Gastroesophageal sphincter (tissue), 4 donors: ENCODE results near the gene JAGN1. TPM values are rescaled to one million over a fixed set of nuclear protein-coding genes. Genes with fewer than 3 reads are reported as not detected.

Source experiments
- ATAC-seq: fragments of 150-250 bp; one replicate; pipeline ENCODE4 v1.9.1; 2016; ENCODE audit warnings: mild to moderate bottlenecking, moderate library complexity
- H3K27ac ChIP-seq, 4 donors: fragments of 200-600 bp; sonication (generic) in 3 of 4; 1 replicate in 3 of 4; 2 replicates in 1 of 4; pipeline ENCODE4 v1.5.1; 2016 to 2019
- H3K27me3 ChIP-seq: fragments of 200-600 bp; sonication (generic); one replicate; pipeline ENCODE4 v1.5.1; 2019
- H3K36me3 ChIP-seq, 2 donors: fragments of 200-600 bp; sonication (generic); one replicate each; pipeline ENCODE4 v1.5.1; 2019; ENCODE audit warnings: control low read depth in 1 of 2
- H3K4me1 ChIP-seq, 3 donors: fragments of 200-600 bp; sonication (generic); 1 replicate in 2 of 3; 2 replicates in 1 of 3; pipeline ENCODE4 v1.5.1; 2016 to 2019; ENCODE audit warnings: control low read depth in 2 of 3
- H3K4me3 ChIP-seq, 2 donors: fragments of 200-600 bp; sonication (generic); one replicate each; pipeline ENCODE4 v1.5.1; 2019; ENCODE audit warnings: mild to moderate bottlenecking in 1 of 2, moderate library complexity in 1 of 2
- H3K9me3 ChIP-seq, 3 donors: fragments of 200-600 bp; sonication (generic); one replicate each; pipeline ENCODE4 v1.5.1; 2017 to 2019; ENCODE audit warnings: control low read depth in 2 of 3
- EP300 ChIP-seq: sonication (generic); formaldehyde crosslinking; IDR thresholded peaks from one replicate; pipeline ENCODE4 v1.6.1; 2017; ENCODE audit warnings: antibody characterized with exemption, mild to moderate bottlenecking
- POLR2A ChIP-seq, 2 donors: fragments of 450-650 bp; IDR thresholded peaks; one replicate each; pipeline ENCODE4 v1.6.1; 2017; ENCODE audit warnings: antibody characterized with exemption in 2 of 2, mild to moderate bottlenecking in 2 of 2, moderate library complexity in 1 of 2
- POLR2AphosphoS5 ChIP-seq: sonication (generic); formaldehyde crosslinking; IDR thresholded peaks from one replicate; pipeline ENCODE4 v1.6.1; 2017; ENCODE audit warnings: antibody characterized with exemption
- WGBS, 2 donors: methylation state at CpG; one replicate each; pipeline ENCODE4 v1.1.5; 2018; ENCODE audit warnings: low coverage in 1 of 2; 5-methylcytosine and 5-hydroxymethylcytosine counted together
- total RNA-seq, 4 donors: library from RNA; depleted of rRNA; stranded (reverse); fragments of >200 nt; gene quantifications; one replicate each; pipeline ENCODE4 v1.1.0, GENCODE V29; 2016
- TF ChIP-seq, protein P1 (sequence below), 4 experiments: fragments of 200-600 bp in 2 of 4; fragments of 450-650 bp in 2 of 4; sonication (generic) in 1 of 4; IDR thresholded peaks; one replicate each; pipeline ENCODE4 v1.5.1; 2017 to 2019; ENCODE audit warnings: antibody characterized with exemption in 4 of 4, mild to moderate bottlenecking in 2 of 4, moderate library complexity in 2 of 4

JAGN1 gene
- total RNA-seq, 4 donors from 2014 or later: 23.4 to 39.3 (median 31.7) TPM

DNA sequence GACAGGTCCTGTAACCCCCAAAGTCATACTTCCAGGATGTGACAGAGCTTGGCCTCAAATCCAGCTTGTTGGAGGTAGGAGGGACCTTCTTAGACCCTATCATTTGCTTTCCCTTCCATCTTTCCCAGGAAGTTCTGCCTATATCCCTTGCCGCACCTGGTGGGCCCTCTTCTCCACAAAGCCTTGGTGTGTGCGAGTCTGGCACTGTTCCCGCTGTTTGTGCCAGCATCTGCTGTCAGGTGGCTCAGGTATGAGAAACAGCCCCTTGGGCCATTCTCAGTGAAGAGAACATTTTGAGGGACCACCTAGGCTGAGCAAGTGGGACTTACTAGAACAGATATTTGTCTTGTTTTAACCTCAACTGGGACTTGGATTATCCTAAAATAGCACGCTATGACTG is 13.5 kb downstream of the JAGN1 start:
- Histone ChIP-seq H3K4me1 (peaks cover 0 to 3% (median 0%) of the 10 kb centered on the region in 3 donors), H3K36me3 (no peaks in the 10 kb centered on the region), H3K27me3 (no peaks in the 10 kb centered on the region), H3K4me3 (no peak overlapping the region), H3K27ac (no peak overlapping the region), H3K9me3 (no peaks in the 10 kb centered on the region)
- 86 to 98% methylated on average over 4 of the region's 4 CpGs for WGBS, 2 donors
- ATAC-seq: no peak
- TF ChIP-seq EP300 (no peak), POLR2AphosphoS5 (no peak), POLR2A (IDR thresholded peaks at IDR 0.05) (no peak)
- TF ChIP-seq, protein P1, sequence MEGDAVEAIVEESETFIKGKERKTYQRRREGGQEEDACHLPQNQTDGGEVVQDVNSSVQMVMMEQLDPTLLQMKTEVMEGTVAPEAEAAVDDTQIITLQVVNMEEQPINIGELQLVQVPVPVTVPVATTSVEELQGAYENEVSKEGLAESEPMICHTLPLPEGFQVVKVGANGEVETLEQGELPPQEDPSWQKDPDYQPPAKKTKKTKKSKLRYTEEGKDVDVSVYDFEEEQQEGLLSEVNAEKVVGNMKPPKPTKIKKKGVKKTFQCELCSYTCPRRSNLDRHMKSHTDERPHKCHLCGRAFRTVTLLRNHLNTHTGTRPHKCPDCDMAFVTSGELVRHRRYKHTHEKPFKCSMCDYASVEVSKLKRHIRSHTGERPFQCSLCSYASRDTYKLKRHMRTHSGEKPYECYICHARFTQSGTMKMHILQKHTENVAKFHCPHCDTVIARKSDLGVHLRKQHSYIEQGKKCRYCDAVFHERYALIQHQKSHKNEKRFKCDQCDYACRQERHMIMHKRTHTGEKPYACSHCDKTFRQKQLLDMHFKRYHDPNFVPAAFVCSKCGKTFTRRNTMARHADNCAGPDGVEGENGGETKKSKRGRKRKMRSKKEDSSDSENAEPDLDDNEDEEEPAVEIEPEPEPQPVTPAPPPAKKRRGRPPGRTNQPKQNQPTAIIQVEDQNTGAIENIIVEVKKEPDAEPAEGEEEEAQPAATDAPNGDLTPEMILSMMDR (IDR thresholded peaks at IDR 0.05): no peak

DNA sequence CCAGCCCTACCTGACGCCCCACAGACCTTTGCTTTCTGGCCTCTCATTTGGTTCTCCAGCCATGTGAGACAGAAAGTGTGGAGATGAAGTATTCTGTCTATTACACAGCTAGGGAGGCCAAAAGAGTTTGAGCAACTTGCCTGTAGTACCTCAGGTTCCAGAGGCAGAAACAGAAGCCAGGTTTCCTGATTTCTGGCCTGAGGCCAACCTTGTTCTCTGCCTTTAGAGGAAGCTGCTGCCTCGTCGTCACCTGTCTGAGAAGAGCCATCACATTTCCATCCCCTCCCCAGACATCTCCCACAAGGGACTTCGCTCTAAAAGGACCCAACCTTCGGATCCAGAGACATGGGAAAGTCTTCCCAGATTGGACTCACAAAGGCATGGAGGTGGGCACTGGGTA is 16.1 kb downstream of the JAGN1 start:
- Histone ChIP-seq H3K27me3 (no peaks in the 10 kb centered on the region), H3K9me3 (no peaks in the 10 kb centered on the region), H3K27ac (no peak overlapping the region), H3K4me1 (no peaks in the 10 kb centered on the region), H3K36me3 (no peaks in the 10 kb centered on the region), H3K4me3 (no peak overlapping the region)
- TF ChIP-seq EP300: no peak
- TF ChIP-seq POLR2A (IDR thresholded peaks at IDR 0.05): no peak
- TF ChIP-seq, protein P1 (IDR thresholded peaks at IDR 0.05): no peak
- no peak for TF ChIP-seq POLR2AphosphoS5
- 90 to 100% methylated on average over 1 to 2 of the region's 5 CpGs for WGBS, 2 donors
- ATAC-seq: no peak

DNA sequence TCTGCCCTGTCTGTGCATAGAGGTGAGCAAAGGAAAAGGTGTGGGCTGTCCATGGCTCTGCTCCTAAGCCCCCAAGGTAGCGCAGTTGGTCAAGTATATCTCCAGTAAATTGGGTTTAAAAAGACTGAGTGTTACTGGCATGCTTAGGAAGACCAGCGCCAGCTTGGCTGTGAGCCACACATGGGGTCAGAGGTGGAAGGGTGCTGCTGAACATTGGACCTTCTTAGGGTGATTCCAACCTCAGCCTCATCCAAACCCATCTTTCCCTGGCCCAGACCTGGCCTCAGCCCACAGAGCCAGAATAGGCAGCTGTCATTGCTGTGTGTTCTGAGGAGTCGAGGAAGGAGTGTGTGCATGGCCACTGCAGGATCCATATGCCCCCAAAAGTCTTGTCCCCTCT is 17.9 kb downstream of the JAGN1 start:
- Histone ChIP-seq H3K9me3 (no peaks in the 10 kb centered on the region), H3K27ac (no peak overlapping the region), H3K4me3 (no peak overlapping the region), H3K4me1 (peaks cover 0 to under 1% (median 0%) of the 10 kb centered on the region in 3 donors), H3K36me3 (no peaks in the 10 kb centered on the region), H3K27me3 (no peaks in the 10 kb centered on the region)
- ATAC-seq: no peak
- no CpG with 5 or more reads among the region's 3 CpGs for WGBS, 2 donors
- TF ChIP-seq, protein P1 (IDR thresholded peaks at IDR 0.05): no peak
- TF ChIP-seq POLR2A (IDR thresholded peaks at IDR 0.05): no peak
- TF ChIP-seq EP300: no peak
- no peak for TF ChIP-seq POLR2AphosphoS5

DNA sequence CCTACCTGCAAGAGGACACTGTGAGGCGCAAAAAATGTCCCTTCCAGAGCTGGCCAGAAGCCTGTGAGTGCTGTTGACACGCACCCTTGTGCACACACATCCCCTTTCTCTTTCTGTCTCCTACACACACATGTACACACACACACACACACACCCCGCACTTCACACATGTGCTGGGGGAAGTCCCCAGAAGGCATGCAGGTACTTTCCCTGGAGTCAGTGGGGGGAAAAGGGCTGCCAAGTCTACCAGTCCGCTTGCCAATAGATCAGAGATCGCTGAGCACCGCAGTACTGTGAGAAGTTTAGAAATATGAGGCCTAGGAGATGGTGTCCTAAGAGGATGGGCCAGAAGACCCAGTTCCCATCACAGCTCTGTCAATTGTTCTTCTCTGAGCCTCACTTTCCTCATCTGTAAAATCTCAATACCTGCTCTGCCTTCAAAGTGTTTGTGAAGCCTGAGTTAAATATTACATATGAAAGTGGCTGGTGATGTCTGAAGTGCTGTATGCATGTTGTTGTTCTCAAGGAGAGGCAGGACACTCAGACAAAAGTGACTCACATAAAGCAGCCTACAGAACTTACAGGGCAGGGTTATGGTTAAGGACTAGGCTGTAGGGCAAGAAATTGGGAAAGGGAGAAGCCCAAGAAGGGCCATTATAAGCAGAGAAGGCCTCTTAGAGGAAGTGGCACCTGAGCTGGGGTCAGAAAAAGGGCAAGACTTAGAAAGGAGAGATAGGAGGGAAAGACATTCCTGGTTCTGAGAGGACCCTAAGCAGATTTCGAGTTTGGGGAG is 19.0 kb downstream of the JAGN1 start:
- H3K27ac ChIP-seq: no peak overlapping the region
- no peaks in the 10 kb centered on the region for H3K9me3 ChIP-seq
- TF ChIP-seq EP300: no peak
- no peak for TF ChIP-seq POLR2A (IDR thresholded peaks at IDR 0.05)
- TF ChIP-seq POLR2AphosphoS5: no peak
- TF ChIP-seq, protein P1 (IDR thresholded peaks at IDR 0.05): no peak
- no peaks in the 10 kb centered on the region for H3K27me3 ChIP-seq
- H3K36me3 ChIP-seq: no peaks in the 10 kb centered on the region
- H3K4me1 ChIP-seq: peaks cover 0 to 12% (median 0%) of the 10 kb centered on the region in 3 donors
- no peak for ATAC-seq
- no peak overlapping the region for H3K4me3 ChIP-seq
- WGBS, 2 donors: 92% methylated on average over 2 to 6 of the region's 7 CpGs

DNA sequence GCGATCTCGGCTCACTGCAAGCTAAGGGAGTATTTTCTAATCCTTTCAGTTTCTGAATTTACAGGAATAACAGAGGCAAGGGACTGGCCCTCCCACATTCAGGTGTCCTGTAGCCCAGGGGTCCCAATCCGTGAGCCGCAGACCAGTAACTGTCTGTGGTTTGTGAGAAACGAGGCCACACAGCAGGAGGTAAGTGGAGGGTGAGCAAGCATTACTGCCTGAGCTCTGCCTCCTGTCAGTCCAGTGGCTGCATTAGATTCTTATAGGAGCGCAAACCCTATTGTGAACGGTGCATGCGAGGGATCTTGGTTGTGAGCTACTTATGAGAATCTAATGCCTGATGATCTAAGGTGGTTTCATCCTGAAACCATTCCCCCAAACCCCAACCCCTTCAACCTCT is 21.5 kb downstream of the JAGN1 start:
- no peaks in the 10 kb centered on the region for H3K9me3 ChIP-seq
- H3K4me1 ChIP-seq: peaks cover 0 to 36% (median 6%) of the 10 kb centered on the region in 3 donors
- ATAC-seq: no peak
- H3K4me3 ChIP-seq: no peak overlapping the region
- WGBS, 2 donors: 75 to 80% methylated on average over 2 to 5 of the region's 8 CpGs
- no peaks in the 10 kb centered on the region for H3K36me3 ChIP-seq
- TF ChIP-seq, protein P1 (IDR thresholded peaks at IDR 0.05): no peak
- TF ChIP-seq POLR2A (IDR thresholded peaks at IDR 0.05) (no peak), POLR2AphosphoS5 (no peak), EP300 (no peak)
- no peaks in the 10 kb centered on the region for H3K27me3 ChIP-seq
- H3K27ac ChIP-seq: no peak overlapping the region
